Stimulated activated naive B cell treated with anti-CD40 and anti-IgM and Interleukin-4, amounts not matched to agents 10 μg/mL and 1 μg/mL and 100 μg/mL, for 72 hours (primary cell): ENCODE results near the gene CREBRF.
"Not testable (repeated sequence)": the region's sequence is repeated elsewhere in the genome, so short reads cannot be mapped to it uniquely, and the experiment has no call there.

ENCODE experiments used
- ATAC-seq, 2 donors: fragments of 150-1000 bp; cut with Tn5 transposase; replicated peaks; 2 replicates each; pipeline ENCODE4 v1.10.0; 2021; ENCODE audit warnings: moderate library complexity in 1 of 2
- DNase-seq: peaks from one replicate; pipeline ENCODE4 v3.0.0; 2021
- H3K27ac Mint-ChIP-seq: one replicate; pipeline ENCODE4 v1.8.0; 2022; ENCODE audit warnings: mild to moderate bottlenecking, mixed read lengths
- H3K27me3 Mint-ChIP-seq, 2 donors: one replicate each; pipeline ENCODE4 v1.8.0; 2022; ENCODE audit warnings: mixed read lengths in 2 of 2
- H3K36me3 Mint-ChIP-seq, 2 donors: one replicate each; pipeline ENCODE4 v1.8.0; 2022; ENCODE audit warnings: mixed read lengths in 2 of 2, mild to moderate bottlenecking in 1 of 2
- H3K4me1 Mint-ChIP-seq, 2 donors: one replicate each; pipeline ENCODE4 v1.8.0; 2022; ENCODE audit warnings: mixed read lengths in 2 of 2, mild to moderate bottlenecking in 1 of 2
- H3K4me3 Mint-ChIP-seq, 2 donors: one replicate each; pipeline ENCODE4 v1.8.0; 2022; ENCODE audit warnings: mild to moderate bottlenecking in 2 of 2, mixed read lengths in 2 of 2, moderate library complexity in 1 of 2
- H3K9me3 Mint-ChIP-seq, 2 donors: one replicate each; pipeline ENCODE4 v1.8.0; 2022; ENCODE audit warnings: mixed read lengths in 2 of 2, mild to moderate bottlenecking in 1 of 2

CREBRF gene

DNA sequence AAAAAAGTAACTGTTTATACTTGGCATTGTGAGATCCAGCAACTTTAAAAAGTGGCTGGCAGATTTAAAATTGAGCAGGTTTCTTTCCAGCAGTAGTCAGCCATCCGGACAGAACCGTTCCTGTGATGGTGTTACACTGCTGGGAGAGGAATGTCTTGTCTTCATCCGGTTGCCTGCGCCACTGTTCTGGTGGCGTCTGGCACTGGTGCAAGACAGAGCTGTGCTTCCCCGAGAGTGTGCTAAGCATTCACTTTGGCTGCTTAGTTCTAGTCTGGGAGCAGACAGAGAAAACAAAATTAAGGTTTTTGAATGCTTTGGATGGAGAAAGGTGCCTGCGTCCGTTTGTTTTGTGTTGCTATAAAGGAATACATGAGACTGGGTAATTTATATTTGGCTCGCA lies 35.5 kb upstream of the CREBRF start:
- peaks cover 45 to 60% of the 10 kb centered on the region in 2 donors for H3K36me3 Mint-ChIP-seq
- no peak for DNase-seq
- H3K27ac Mint-ChIP-seq = peak overlapping the region; percentile 43
- no peak for ATAC-seq
- no peaks in the 10 kb centered on the region for H3K27me3 Mint-ChIP-seq
- H3K4me3 Mint-ChIP-seq = no peak overlapping the region
- H3K9me3 Mint-ChIP-seq = peaks cover 0 to 2% of the 10 kb centered on the region in 2 donors
- peaks cover 37 to 38% of the 10 kb centered on the region in 2 donors for H3K4me1 Mint-ChIP-seq

DNA sequence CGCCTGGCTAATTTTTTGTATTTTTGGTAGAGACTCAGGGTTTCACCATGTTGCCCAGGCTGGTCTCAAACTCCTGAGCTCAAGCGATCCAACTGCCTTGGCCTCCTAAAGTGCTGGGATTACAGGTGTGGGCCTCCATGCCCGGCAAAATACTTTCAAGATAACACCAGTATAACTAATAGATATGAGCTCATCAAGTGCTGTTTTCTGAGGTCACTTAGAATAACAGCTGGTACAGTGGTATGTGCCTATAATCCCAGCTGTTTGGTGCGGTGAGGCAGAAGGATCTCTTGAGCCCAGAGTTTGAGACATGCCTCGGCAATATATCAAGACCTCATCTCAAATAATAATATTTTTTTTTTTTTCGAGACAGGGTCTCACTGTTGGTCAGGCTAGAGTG lies 30.5 kb upstream of the CREBRF start:
- peak overlapping the region; percentile 28 for H3K27ac Mint-ChIP-seq
- no peak overlapping the region for H3K4me3 Mint-ChIP-seq
- no peak for ATAC-seq
- no peaks in the 10 kb centered on the region for H3K27me3 Mint-ChIP-seq
- peaks cover 0 to 2% of the 10 kb centered on the region in 2 donors for H3K9me3 Mint-ChIP-seq
- DNase-seq = no peak
- H3K36me3 Mint-ChIP-seq = peaks cover 30 to 32% of the 10 kb centered on the region in 2 donors
- H3K4me1 Mint-ChIP-seq = peaks cover 0 to 9% of the 10 kb centered on the region in 2 donors

DNA sequence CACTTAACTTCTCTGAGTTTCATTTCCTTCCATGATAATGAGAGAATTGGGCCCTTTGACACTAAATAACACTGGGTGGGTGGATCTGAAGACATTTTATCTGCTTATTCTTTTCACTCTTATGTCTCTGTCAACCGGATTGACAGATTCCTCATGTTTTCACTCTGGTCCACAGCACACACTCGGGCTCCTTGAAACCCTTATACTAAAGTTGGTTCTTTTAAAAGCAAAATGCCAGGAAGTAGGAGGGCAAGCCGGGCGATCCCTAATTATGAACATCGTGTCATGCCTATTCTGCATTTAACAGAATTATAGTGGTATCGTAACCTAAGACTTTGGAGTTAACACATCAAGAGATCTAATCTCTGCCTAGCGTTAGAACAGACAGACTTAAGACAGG lies 28.2 kb upstream of the CREBRF start:
- Mint-ChIP-seq H3K9me3 (peaks cover 0 to 2% of the 10 kb centered on the region in 2 donors), H3K27ac (peak overlapping the region; percentile 66), H3K4me3 (no peak overlapping the region), H3K27me3 (no peaks in the 10 kb centered on the region), H3K4me1 (peaks cover 0 to 5% of the 10 kb centered on the region in 2 donors), H3K36me3 (peaks cover 12 to 15% of the 10 kb centered on the region in 2 donors)
- DNase-seq = no peak
- ATAC-seq = no peak

DNA sequence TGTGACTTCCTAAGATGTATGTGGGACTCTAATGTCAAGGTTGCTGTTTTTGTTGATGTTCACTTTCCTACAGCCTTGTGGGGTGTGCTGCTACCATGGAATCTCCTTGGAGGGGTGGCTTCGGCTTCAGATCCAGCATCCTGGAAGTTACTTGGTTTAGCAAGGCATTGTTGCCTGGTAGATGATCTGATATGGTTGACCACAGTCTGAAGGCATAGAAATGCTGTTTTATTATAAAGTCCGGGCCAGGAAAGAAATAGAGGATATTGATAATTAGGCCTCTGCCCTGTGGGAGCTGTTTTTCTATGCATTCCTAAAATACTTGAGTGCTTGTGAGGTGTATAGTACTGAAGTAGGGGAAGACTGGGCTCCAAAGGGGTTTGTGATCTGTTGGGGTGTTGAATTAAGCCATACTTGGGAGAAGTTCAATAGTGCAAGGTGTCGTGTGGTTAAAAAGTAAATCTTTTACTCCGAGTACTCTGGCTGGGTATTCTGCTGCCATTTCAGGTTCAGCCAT lies 27.3 kb upstream of the CREBRF start:
- H3K36me3 Mint-ChIP-seq = peaks cover 14 to 15% of the 10 kb centered on the region in 2 donors
- H3K27me3 Mint-ChIP-seq = no peaks in the 10 kb centered on the region
- peaks cover 0 to 2% of the 10 kb centered on the region in 2 donors for H3K9me3 Mint-ChIP-seq
- no peak overlapping the region for H3K27ac Mint-ChIP-seq
- DNase-seq (no peak), ATAC-seq (no peak)
- no peak overlapping the region for H3K4me3 Mint-ChIP-seq
- H3K4me1 Mint-ChIP-seq = peaks cover 7 to 8% of the 10 kb centered on the region in 2 donors

DNA sequence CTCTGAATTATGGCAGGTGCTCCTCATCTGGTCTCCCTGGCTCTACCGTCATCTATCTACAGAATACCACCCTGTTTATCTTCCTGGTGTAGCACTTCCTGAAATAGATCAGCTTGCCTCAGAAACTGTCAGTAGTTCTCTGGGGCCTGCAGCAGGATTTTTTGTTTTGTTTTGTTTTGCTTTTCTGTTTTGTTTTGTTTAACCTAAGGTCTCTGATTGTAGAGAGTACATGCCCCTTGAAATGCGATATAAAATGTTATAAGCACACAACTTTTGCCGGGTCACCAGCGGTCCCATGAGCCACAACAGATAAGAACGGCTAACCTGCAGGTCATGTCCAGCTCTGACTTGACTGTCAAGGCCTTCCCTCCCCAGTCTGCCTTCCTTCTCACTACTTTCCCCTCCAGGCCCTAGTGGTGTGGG lies 26.6 kb upstream of the CREBRF start:
- DNase-seq (no peak), ATAC-seq (peak; percentile 44 to 74)
- H3K36me3 Mint-ChIP-seq = peaks cover 15 to 18% of the 10 kb centered on the region in 2 donors

DNA sequence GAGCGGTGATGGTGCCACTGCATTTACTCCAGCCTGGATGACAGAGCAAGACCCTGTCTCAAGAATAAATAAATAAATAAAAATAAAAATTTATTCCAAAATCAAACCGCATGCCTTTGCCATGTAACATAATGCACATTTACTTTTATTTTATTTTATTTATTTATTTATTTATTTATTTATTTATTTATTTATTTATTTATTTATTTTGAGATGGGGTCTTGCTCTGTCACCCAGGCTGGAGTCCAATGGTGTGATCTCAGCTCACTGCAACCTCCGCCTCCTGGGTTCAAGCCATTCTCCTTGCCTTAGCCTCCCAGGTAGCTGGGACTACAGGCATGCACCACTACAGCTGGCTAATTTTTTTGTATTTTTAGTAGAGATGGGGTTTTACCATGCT lies 24.1 kb upstream of the CREBRF start:
- peaks cover 17 to 26% of the 10 kb centered on the region in 2 donors for H3K36me3 Mint-ChIP-seq

More for the DNA sequence above, 26.6 kb upstream of the CREBRF start:
- peaks cover 9 to 14% of the 10 kb centered on the region in 2 donors for H3K4me1 Mint-ChIP-seq
- no peaks in the 10 kb centered on the region for H3K27me3 Mint-ChIP-seq
- H3K27ac Mint-ChIP-seq = no peak overlapping the region
- H3K9me3 Mint-ChIP-seq = no peaks in the 10 kb centered on the region
- no peak overlapping the region for H3K4me3 Mint-ChIP-seq

DNA sequence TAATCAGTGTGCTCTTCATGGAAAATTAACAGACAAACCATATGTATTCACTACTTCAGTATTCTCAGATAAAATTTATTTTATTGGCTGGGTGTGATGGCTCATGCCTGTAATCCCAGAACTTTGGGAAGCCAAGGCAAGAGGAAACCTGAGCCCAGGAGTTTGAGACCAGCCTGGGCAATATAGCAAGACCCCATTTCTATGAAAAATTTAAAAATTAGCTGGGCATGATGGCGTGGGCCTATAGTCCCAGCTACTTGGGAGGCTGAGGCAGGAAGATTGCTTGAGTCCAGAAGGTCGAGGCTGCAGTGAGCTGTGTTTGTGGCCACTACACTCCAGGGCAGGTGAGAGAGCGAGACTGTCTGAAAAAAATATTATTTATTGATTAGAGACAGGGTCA lies 23.4 kb upstream of the CREBRF start:
- H3K36me3 Mint-ChIP-seq = peaks cover 17 to 28% of the 10 kb centered on the region in 2 donors
- H3K4me1 Mint-ChIP-seq = peaks cover 21 to 44% of the 10 kb centered on the region in 2 donors
- ATAC-seq (no peak), DNase-seq (no peak)
- H3K27ac Mint-ChIP-seq = peak overlapping the region; percentile 15
- no peaks in the 10 kb centered on the region for H3K9me3 Mint-ChIP-seq
- no peak overlapping the region for H3K4me3 Mint-ChIP-seq
- H3K27me3 Mint-ChIP-seq = no peaks in the 10 kb centered on the region

More for the DNA sequence above, 24.1 kb upstream of the CREBRF start:
- H3K4me3 Mint-ChIP-seq, ATAC-seq, H3K27me3 Mint-ChIP-seq, DNase-seq, H3K9me3 Mint-ChIP-seq: not testable (repeated sequence)
- Mint-ChIP-seq H3K27ac (peak overlapping the region; percentile 15), H3K4me1 (peaks cover 21 to 40% of the 10 kb centered on the region in 2 donors)

DNA sequence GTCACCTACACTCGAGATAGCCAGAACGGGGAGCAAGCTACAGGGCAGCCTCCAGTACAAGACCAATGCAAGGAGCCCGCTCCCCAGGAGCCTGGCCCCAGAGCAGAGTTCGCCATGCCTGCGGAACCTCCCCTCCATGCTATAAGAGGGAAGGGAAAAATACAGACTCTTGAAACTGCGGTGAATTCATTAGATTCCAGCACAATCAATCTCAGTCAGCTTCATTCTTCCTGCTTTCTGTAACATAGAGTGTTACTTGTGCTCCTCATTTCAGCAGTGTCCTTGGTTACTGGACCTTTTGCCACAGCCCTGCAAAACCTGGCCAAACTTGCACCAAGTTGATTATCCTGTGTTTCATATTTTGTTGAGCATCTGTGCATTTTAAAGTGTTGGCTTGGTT lies 22.2 kb upstream of the CREBRF start:
- Mint-ChIP-seq H3K27ac (peak overlapping the region; percentile 75), H3K27me3 (no peaks in the 10 kb centered on the region), H3K4me3 (no peak overlapping the region), H3K36me3 (peaks cover 17 to 28% of the 10 kb centered on the region in 2 donors), H3K9me3 (no peaks in the 10 kb centered on the region), H3K4me1 (peaks cover 21 to 44% of the 10 kb centered on the region in 2 donors)
- DNase-seq (no peak), ATAC-seq (no peak)

DNA sequence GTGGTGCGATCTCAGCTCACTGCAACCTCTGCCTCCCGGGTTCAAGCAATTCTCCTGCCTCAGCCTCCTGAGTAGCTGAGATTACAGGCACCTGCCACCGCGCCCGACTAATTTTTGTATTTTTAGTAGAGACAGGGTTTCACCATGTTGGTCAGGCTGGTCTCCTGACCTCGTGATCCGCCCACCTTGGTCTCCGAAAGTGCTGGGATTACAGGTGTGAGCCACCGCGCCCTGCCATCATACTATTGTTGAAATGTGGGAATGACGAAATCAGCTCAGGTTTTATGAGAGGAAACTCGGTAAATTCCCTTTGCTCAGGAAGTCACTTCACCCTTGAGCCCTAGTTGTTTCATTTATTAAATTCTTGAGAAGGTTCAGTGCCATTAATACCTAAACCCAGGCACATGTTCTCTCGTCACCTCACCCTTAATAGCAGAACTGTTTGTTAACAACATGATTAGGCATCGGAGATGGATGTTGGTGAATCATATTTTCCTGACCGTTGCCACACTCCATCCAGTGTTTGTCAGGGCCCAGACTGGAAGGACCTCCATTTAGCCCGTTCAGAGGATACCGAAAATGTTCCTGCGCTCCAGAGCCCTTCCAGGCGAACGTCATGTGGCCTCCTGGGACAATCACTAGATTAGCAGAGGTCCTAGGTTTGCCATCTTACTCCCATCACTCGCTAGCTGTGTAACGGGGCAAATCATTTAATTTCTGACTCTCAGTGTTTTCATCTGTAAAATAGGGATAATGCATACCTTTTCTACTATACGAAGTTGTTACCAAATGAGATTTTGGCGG lies 20.0 kb upstream of the CREBRF start:
- ATAC-seq = peak; percentile 78 to 84
- peaks cover 17 to 39% of the 10 kb centered on the region in 2 donors for H3K36me3 Mint-ChIP-seq
- peak; percentile 75 for DNase-seq
- peak overlapping the region; percentile 78 to 85 for H3K4me3 Mint-ChIP-seq
- no peaks in the 10 kb centered on the region for H3K9me3 Mint-ChIP-seq
- H3K27me3 Mint-ChIP-seq = no peaks in the 10 kb centered on the region
- peaks cover 35 to 61% of the 10 kb centered on the region in 2 donors for H3K4me1 Mint-ChIP-seq
- H3K27ac Mint-ChIP-seq = peak overlapping the region; percentile 98

DNA sequence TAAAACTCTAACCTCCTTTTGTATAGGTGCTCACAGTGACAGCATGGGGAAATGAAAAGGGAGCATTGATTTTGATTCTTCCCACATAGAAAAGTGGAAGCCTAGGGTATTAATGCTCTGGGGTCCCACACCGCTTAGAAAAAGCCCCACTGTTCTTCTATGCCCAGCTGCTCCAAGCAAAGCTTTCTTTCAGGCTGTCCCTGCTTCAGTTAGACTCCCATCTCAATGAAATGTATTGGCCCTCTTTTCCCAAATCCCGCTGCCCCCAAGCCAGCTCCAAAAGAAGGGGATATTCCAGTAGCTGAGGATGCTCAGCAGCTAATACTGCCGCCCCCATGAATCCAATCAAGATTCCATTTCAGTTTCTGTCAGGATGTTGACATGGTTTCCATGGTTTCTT lies 17.0 kb upstream of the CREBRF start:
- Mint-ChIP-seq H3K4me1 (peaks cover 35 to 50% of the 10 kb centered on the region in 2 donors), H3K4me3 (no peak overlapping the region), H3K27me3 (no peaks in the 10 kb centered on the region), H3K36me3 (peaks cover 9 to 33% of the 10 kb centered on the region in 2 donors), H3K9me3 (no peaks in the 10 kb centered on the region), H3K27ac (peak overlapping the region; percentile 85)
- ATAC-seq (no peak), DNase-seq (no peak)

DNA sequence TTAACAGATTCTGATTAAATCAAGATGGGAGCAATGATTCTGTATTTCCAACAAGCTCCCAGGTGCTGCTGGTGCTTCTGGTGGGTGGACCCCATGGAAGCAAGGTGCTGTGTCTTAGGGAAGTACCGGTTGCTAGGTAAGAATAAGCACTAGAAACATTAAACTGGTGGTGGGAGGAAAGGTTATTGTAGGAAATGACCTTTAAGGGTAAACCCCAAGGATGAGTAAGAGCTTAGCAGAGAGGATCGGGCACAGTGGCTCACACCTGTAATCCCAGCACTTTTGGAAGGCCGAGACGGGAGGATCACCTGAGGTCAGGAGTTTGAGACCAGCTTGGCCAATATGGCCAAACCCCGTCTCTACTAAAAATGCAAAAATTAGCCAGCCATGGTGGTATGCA lies 16.2 kb upstream of the CREBRF start:
- H3K27me3 Mint-ChIP-seq = no peaks in the 10 kb centered on the region
- H3K36me3 Mint-ChIP-seq = peaks cover 3 to 25% of the 10 kb centered on the region in 2 donors
- H3K4me1 Mint-ChIP-seq = peaks cover 27 to 42% of the 10 kb centered on the region in 2 donors
- H3K4me3 Mint-ChIP-seq = no peak overlapping the region
- no peak for ATAC-seq
- DNase-seq = no peak
- peak overlapping the region; percentile 85 for H3K27ac Mint-ChIP-seq
- no peaks in the 10 kb centered on the region for H3K9me3 Mint-ChIP-seq

DNA sequence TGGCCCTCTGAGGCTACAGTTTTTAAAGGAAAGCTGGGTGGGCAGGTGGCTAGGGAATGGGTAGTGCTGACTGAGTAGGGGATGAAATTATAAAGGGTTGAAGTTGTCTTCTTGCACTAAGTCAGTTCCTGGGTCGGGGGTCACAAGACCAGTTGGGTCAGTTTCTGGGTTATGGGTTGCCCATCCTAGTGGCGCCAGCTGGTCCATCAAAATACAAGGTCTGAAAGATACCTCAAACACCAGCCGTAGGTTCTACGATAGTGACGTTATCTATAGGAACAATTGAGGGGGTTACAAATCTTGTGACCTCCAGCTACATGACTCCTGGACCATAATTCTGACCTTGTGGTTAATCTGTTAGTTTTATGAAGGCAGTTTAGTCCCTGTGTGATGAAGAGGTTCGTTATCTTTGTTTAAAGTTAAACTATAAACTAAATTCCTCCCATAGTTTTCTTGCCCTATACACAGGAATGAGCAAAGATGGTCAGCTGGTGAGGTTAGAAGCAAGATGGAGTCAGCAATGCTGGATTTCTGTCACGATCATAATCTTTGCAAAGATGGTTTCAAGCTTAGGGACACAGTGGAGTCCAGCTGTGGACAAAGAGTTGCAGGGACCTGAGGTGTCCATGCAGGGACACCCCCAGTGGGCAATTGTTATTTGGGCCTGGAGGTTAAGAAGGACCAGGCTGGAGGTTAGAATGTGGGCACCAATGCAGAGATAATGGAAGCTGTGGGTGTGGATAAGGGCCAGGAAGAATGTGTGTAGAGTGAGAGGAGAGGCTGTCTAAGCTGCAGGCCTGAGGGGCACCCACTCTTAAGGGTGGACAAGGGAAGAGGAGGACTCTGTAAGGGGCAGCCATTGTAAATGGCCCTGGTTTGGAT lies 14.0 kb upstream of the CREBRF start:
- H3K27ac Mint-ChIP-seq = peak overlapping the region; percentile 5
- H3K9me3 Mint-ChIP-seq = no peaks in the 10 kb centered on the region
- no peak for DNase-seq
- peaks cover 0 to 17% of the 10 kb centered on the region in 2 donors for H3K36me3 Mint-ChIP-seq
- H3K4me1 Mint-ChIP-seq = peaks cover 16 to 20% of the 10 kb centered on the region in 2 donors
- no peak for ATAC-seq
- H3K27me3 Mint-ChIP-seq = no peaks in the 10 kb centered on the region
- H3K4me3 Mint-ChIP-seq = no peak overlapping the region

DNA sequence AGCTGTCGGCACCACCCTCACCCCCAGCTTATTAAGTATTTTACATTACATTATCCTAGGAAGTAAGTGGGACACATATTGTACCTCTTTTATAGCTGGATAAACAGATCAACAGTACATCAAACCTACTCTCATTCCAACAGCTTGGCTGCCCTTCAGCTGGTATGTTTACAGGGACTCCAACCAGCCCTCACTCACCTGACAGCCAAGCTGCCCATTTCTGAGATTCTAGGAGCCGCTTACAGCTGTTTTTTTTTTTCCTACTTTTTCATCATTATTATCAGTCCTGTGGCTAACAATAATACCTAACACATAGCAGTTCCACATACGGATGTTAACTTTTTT lies 13.4 kb upstream of the CREBRF start:
- DNase-seq (no peak), ATAC-seq (no peak)
- Mint-ChIP-seq H3K4me1 (peaks cover 16 to 17% of the 10 kb centered on the region in 2 donors), H3K27ac (no peak overlapping the region), H3K9me3 (no peaks in the 10 kb centered on the region), H3K4me3 (no peak overlapping the region), H3K27me3 (no peaks in the 10 kb centered on the region), H3K36me3 (peaks cover 0 to 14% of the 10 kb centered on the region in 2 donors)

DNA sequence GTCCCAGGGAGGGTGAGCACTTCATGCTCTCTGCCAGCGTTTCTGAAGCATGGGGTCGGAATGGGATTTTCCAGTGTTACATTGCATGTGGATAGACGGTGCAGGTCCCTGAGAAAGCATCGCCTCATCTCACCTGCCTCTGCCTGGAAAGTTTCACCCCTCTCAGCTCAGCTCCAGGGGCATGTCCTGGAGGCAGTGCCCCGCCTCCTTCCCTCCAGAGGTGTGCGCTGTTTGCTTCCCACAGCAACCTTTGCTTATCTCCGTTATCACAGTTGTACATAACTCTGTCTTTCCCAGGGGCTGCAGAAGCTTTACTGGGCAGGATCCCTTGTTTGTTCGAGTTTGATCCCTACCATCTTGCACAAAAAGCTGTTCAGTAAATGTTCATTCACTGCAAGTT lies 10.7 kb upstream of the CREBRF start:
- DNase-seq = no peak
- Mint-ChIP-seq H3K4me3 (no peak overlapping the region), H3K36me3 (peaks cover 0 to 6% of the 10 kb centered on the region in 2 donors), H3K27me3 (no peaks in the 10 kb centered on the region), H3K4me1 (peaks cover 2 to 4% of the 10 kb centered on the region in 2 donors), H3K9me3 (no peaks in the 10 kb centered on the region), H3K27ac (no peak overlapping the region)
- no peak for ATAC-seq
